GM23338 (cell line): ENCODE measurements around the gene PTPRS.

Source experiments
- CREB1 ChIP-seq: fragments of 250-450 bp; sonication (Bioruptor Pico); IDR thresholded peaks from 2 replicates; pipeline ENCODE4 v1.5.0; 2020; ENCODE audit warnings: low read depth, mild to moderate bottlenecking, moderate library complexity
- CTCF ChIP-seq, 2 experiments: fragments of 200-600 bp in 1 of 2; sonication (generic) in 1 of 2; conservative IDR thresholded peaks; 2 replicates each; pipeline versions ENCODE4 v1.5.1 to v1.6.1; 2016 to 2017; ENCODE audit warnings: antibody characterized with exemption in 2 of 2, low read depth in 2 of 2, mild to moderate bottlenecking in 2 of 2, moderate library complexity in 1 of 2
- ETS1 ChIP-seq: IDR thresholded peaks from 2 replicates; pipeline ENCODE4 v1.6.1; 2016; ENCODE audit warnings: antibody characterized with exemption
- EZH2 ChIP-seq: fragments of 200-600 bp; sonication (generic); IDR thresholded peaks from one replicate; pipeline ENCODE4 v1.8.0; 2017; ENCODE audit warnings: antibody characterized with exemption, mild to moderate bottlenecking, low read depth; ENCODE audit not compliant: unreplicated experiment
- EZH2phosphoT487 ChIP-seq: fragments of 200-600 bp; sonication (generic); IDR thresholded peaks from one replicate; pipeline ENCODE4 v1.8.1; 2018; ENCODE audit warnings: antibody characterized with exemption; ENCODE audit not compliant: unreplicated experiment
- JUNB ChIP-seq: IDR thresholded peaks from one replicate; pipeline ENCODE4 v1.6.1; 2016; ENCODE audit warnings: antibody characterized with exemption; ENCODE audit not compliant: unreplicated experiment
- NANOG ChIP-seq: IDR thresholded peaks from 2 replicates; pipeline ENCODE4 v1.6.1; 2016; ENCODE audit warnings: antibody characterized with exemption, borderline replicate concordance
- POLR2AphosphoS5 ChIP-seq: IDR thresholded peaks from 2 replicates; pipeline ENCODE4 v1.6.1; 2016; ENCODE audit warnings: antibody characterized with exemption, low read depth
- REST ChIP-seq: IDR thresholded peaks from one replicate; pipeline ENCODE4 v1.6.1; 2018; ENCODE audit warnings: antibody characterized with exemption; ENCODE audit not compliant: unreplicated experiment
- STAT1 ChIP-seq: IDR thresholded peaks from one replicate; pipeline ENCODE4 v1.6.1; 2016; ENCODE audit warnings: antibody characterized with exemption; ENCODE audit not compliant: unreplicated experiment
- ZNF114 ChIP-seq: fragments of 250-450 bp; sonication (Bioruptor Pico); IDR thresholded peaks from 2 replicates; pipeline ENCODE4 v1.5.0; 2020; ENCODE audit warnings: mild to moderate bottlenecking, moderate library complexity
- ZNF331 ChIP-seq: fragments of 250-450 bp; sonication (Bioruptor Pico); IDR thresholded peaks from 2 replicates; pipeline ENCODE4 v1.5.0; 2020; ENCODE audit warnings: low read depth, mild to moderate bottlenecking, moderate library complexity

- TF ChIP-seq CTCF (conservative IDR thresholded peaks at IDR 0.05; ENCODE audit: low read depth in 2 of 2) (no peak), EZH2 (no peak), EZH2phosphoT487 (no peak), POLR2AphosphoS5 (no peak), STAT1 (no peak), ZNF331 (CRISPR knock-in tag) (no peak), REST (no peak), CREB1 (CRISPR knock-in tag) (no peak), ETS1 (no peak), NANOG (no peak), ZNF114 (CRISPR knock-in tag) (no peak), JUNB (no peak)
Observed at GRCh38 chr19:5351731-5352228, 11.2 kb upstream of the PTPRS start.
